BLaER1 treated with 17β-estradiol and CSF1 and Interleukin-3, amounts not matched to agents 10 nM and 100 nM (cell line): Measurements from ENCODE around the gene PLA2G12A.

Source experiments
- H3K27ac ChIP-seq, 11 experiments: shearing (Covaris generic); formaldehyde crosslinking; 2 replicates each; pipeline ENCODE4 v1.8.1; 2022
- H3K27me3 ChIP-seq, 11 experiments: shearing (Covaris generic); formaldehyde crosslinking; 2 replicates each; pipeline ENCODE4 v1.8.1; 2022
- H3K36me3 ChIP-seq, 11 experiments: shearing (Covaris generic); formaldehyde crosslinking; 2 replicates each; pipeline ENCODE4 v1.8.1; 2022
- H3K4me1 ChIP-seq, 10 experiments: shearing (Covaris generic); formaldehyde crosslinking; 2 replicates each; pipeline ENCODE4 v1.8.1; 2022
- H3K4me2 ChIP-seq, 11 experiments: shearing (Covaris generic); formaldehyde crosslinking; 2 replicates each; pipeline ENCODE4 v1.8.1; 2022
- H3K4me3 ChIP-seq, 10 experiments: shearing (Covaris generic); formaldehyde crosslinking; 2 replicates each; pipeline ENCODE4 v1.8.1; 2022
- H3K9ac ChIP-seq, 11 experiments: shearing (Covaris generic); formaldehyde crosslinking; 2 replicates each; pipeline ENCODE4 v1.8.1; 2022
- H3K9me3 ChIP-seq, 11 experiments: shearing (Covaris generic); formaldehyde crosslinking; replicated peaks in 1 of 11; 2 replicates each; pipeline ENCODE4 v1.8.1; 2022
- H4K20me1 ChIP-seq, 11 experiments: shearing (Covaris generic); formaldehyde crosslinking; 2 replicates each; pipeline ENCODE4 v1.8.1; 2022
- Cebpa-rat ChIP-seq, 11 experiments: shearing (Covaris generic); IDR thresholded peaks; 2 replicates each; pipeline ENCODE4 v1.8.1; 2022

PLA2G12A gene

GRCh38 chr4:109729718-109730618 is at the start of gene PLA2G12A:
Gene PLA2G12A, minus strand, starts transcription at chr4:109730070. Its CDS starts 261 bp downstream, at chr4:109729809.
- Histone ChIP-seq H3K27ac (peak within 1 kb of the TSS; percentile 51 to 82 (median 72); a peak in 21 of 22 replicates), H3K4me3 (peak within 1 kb of the TSS; percentile 80 to 96 (median 90)), H3K27me3 (no peaks in the 10 kb centered on the region), H3K4me1 (peaks cover 10 to 26% (median 15%) of the 10 kb centered on the region in 10 experiments), H3K4me2 (peak within 1 kb of the TSS; percentile 95 to 99 (median 97)), H3K9ac (peak within 1 kb of the TSS; percentile 71 to 85 (median 82)), H4K20me1 (peaks cover 0 to 9% (median 0%) of the 10 kb centered on the region in 11 experiments; a peak in 2 of 22 replicates), H3K36me3 (peaks cover 0 to 4% (median 0%) of the 10 kb centered on the region in 11 experiments; a peak in 1 of 22 replicates), H3K9me3 (no peaks in the 10 kb centered on the region)
- no peak for TF ChIP-seq Cebpa-rat (IDR thresholded peaks at IDR 0.05)

GRCh38 chr4:109764789-109765402 is 35.0 kb upstream of the PLA2G12A start:
- no peak for TF ChIP-seq Cebpa-rat (IDR thresholded peaks at IDR 0.05)
- H3K4me3 ChIP-seq, result no peak overlapping the region
- no peaks in the 10 kb centered on the region for H4K20me1 ChIP-seq
- H3K9me3 ChIP-seq, result no peaks in the 10 kb centered on the region; a peak in 1 of 22 replicates
- H3K9ac ChIP-seq, result no peak overlapping the region
- no peaks in the 10 kb centered on the region for H3K36me3 ChIP-seq
- no peak overlapping the region for H3K4me2 ChIP-seq
- H3K4me1 ChIP-seq, result no peaks in the 10 kb centered on the region
- no peaks in the 10 kb centered on the region for H3K27me3 ChIP-seq
- no peak overlapping the region for H3K27ac ChIP-seq

GRCh38 chr4:109764376-109764775 is 34.5 kb upstream of the PLA2G12A start:
- H3K4me3 ChIP-seq, result no peak overlapping the region

GRCh38 chr4:109760682-109761081 is 30.8 kb upstream of the PLA2G12A start:
- Histone ChIP-seq H3K4me1 (peaks cover 0 to 10% (median 2%) of the 10 kb centered on the region in 10 experiments; a peak in 9 of 20 replicates), H3K36me3 (no peaks in the 10 kb centered on the region), H4K20me1 (no peaks in the 10 kb centered on the region), H3K27ac (no peak overlapping the region), H3K9me3 (no peaks in the 10 kb centered on the region), H3K4me3 (no peak overlapping the region), H3K27me3 (no peaks in the 10 kb centered on the region), H3K4me2 (no peak overlapping the region), H3K9ac (no peak overlapping the region)
- no peak for TF ChIP-seq Cebpa-rat (IDR thresholded peaks at IDR 0.05)

More at GRCh38 chr4:109764376-109764775, 34.5 kb upstream of the PLA2G12A start:
- H3K4me2 ChIP-seq, result no peak overlapping the region
- H3K9me3 ChIP-seq, result no peaks in the 10 kb centered on the region; a peak in 1 of 22 replicates
- H4K20me1 ChIP-seq, result no peaks in the 10 kb centered on the region
- H3K9ac ChIP-seq, result no peak overlapping the region
- no peak overlapping the region for H3K27ac ChIP-seq
- H3K4me1 ChIP-seq, result no peaks in the 10 kb centered on the region
- no peak for TF ChIP-seq Cebpa-rat (IDR thresholded peaks at IDR 0.05)
- no peaks in the 10 kb centered on the region for H3K27me3 ChIP-seq
- H3K36me3 ChIP-seq, result no peaks in the 10 kb centered on the region

GRCh38 chr4:109755656-109756055 is 25.8 kb upstream of the PLA2G12A start:
- Histone ChIP-seq H3K36me3 (no peaks in the 10 kb centered on the region), H3K4me3 (no peak overlapping the region), H3K4me1 (peaks cover 0 to 12% (median 2%) of the 10 kb centered on the region in 10 experiments; a peak in 9 of 20 replicates), H3K27me3 (no peaks in the 10 kb centered on the region), H4K20me1 (no peaks in the 10 kb centered on the region), H3K27ac (no peak overlapping the region), H3K4me2 (no peak overlapping the region; a peak in 1 of 22 replicates), H3K9me3 (no peaks in the 10 kb centered on the region), H3K9ac (no peak overlapping the region)
- no peak for TF ChIP-seq Cebpa-rat (IDR thresholded peaks at IDR 0.05)

GRCh38 chr4:109754093-109754857 is 24.4 kb upstream of the PLA2G12A start:
- Histone ChIP-seq H3K36me3 (no peaks in the 10 kb centered on the region), H3K4me1 (peaks cover 0 to 12% (median 2%) of the 10 kb centered on the region in 10 experiments; a peak in 9 of 20 replicates), H3K4me3 (no peak overlapping the region), H3K4me2 (no peak overlapping the region), H4K20me1 (no peaks in the 10 kb centered on the region), H3K9me3 (no peaks in the 10 kb centered on the region), H3K27me3 (no peaks in the 10 kb centered on the region), H3K27ac (no peak overlapping the region), H3K9ac (no peak overlapping the region)
- no peak for TF ChIP-seq Cebpa-rat (IDR thresholded peaks at IDR 0.05)

- Histone ChIP-seq H3K4me2 (no peak overlapping the region), H3K4me1 (peaks cover 0 to 12% (median 2%) of the 10 kb centered on the region in 10 experiments; a peak in 9 of 20 replicates), H3K27ac (no peak overlapping the region), H4K20me1 (no peaks in the 10 kb centered on the region), H3K4me3 (no peak overlapping the region), H3K36me3 (no peaks in the 10 kb centered on the region), H3K9ac (no peak overlapping the region), H3K9me3 (no peaks in the 10 kb centered on the region), H3K27me3 (no peaks in the 10 kb centered on the region)
- no peak for TF ChIP-seq Cebpa-rat (IDR thresholded peaks at IDR 0.05)
These were observed 22.7 kb upstream of the PLA2G12A start for GRCh38 chr4:109752525-109752924.

- no peak overlapping the region for H3K4me2 ChIP-seq
These were observed 22.0 kb upstream of the PLA2G12A start for GRCh38 chr4:109751852-109752251.

More at GRCh38 chr4:109751852-109752251, 22.0 kb upstream of the PLA2G12A start:
- no peak overlapping the region for H3K27ac ChIP-seq
- H3K27me3 ChIP-seq, result no peaks in the 10 kb centered on the region
- no peaks in the 10 kb centered on the region for H3K36me3 ChIP-seq
- no peak overlapping the region for H3K9ac ChIP-seq
- no peaks in the 10 kb centered on the region for H3K9me3 ChIP-seq
- no peak for TF ChIP-seq Cebpa-rat (IDR thresholded peaks at IDR 0.05)
- no peak overlapping the region for H3K4me3 ChIP-seq
- peaks cover 0 to 12% (median 2%) of the 10 kb centered on the region in 10 experiments; a peak in 9 of 20 replicates for H3K4me1 ChIP-seq
- no peaks in the 10 kb centered on the region for H4K20me1 ChIP-seq
